OCI-LY1 (cell line): Measurements from ENCODE around the gene MYO16.

Experiments
- H2AFZ ChIP-seq: fragments of 200-600 bp; sonication (generic), shearing (Covaris generic); 2 replicates; pipeline ENCODE4 v1.6.0; 2014; ENCODE audit warnings: antibody characterized with exemption, mild to moderate bottlenecking, low read length
- H3F3A ChIP-seq: fragments of 200-600 bp; sonication (generic), shearing (Covaris generic); 2 replicates; pipeline ENCODE4 v1.6.0; 2014; ENCODE audit warnings: mild to moderate bottlenecking, antibody characterized with exemption, low read length, moderate library complexity; ENCODE audit not compliant: insufficient read depth
- H3K27ac ChIP-seq: fragments of 200-600 bp; sonication (generic); 2 replicates; pipeline ENCODE4 v1.5.1; 2014; ENCODE audit warnings: low read length, mixed run types, mild to moderate bottlenecking, low read depth; ENCODE audit not compliant: poor library complexity, severe bottlenecking
- H3K27me3 ChIP-seq: fragments of 200-600 bp; sonication (generic); 2 replicates; pipeline ENCODE4 v1.6.0; 2014; ENCODE audit warnings: antibody characterized with exemption, mild to moderate bottlenecking, low read length, moderate library complexity; ENCODE audit not compliant: insufficient read depth
- H3K36me3 ChIP-seq: fragments of 200-600 bp; sonication (generic); 2 replicates; pipeline ENCODE4 v1.6.1; 2014; ENCODE audit warnings: mild to moderate bottlenecking, antibody characterized with exemption, low read length, moderate library complexity, mixed read lengths; ENCODE audit not compliant: insufficient read depth
- H3K4me1 ChIP-seq: fragments of 200-600 bp; sonication (generic); 2 replicates; pipeline ENCODE4 v1.5.1; 2014; ENCODE audit warnings: mild to moderate bottlenecking, low read length, moderate library complexity; ENCODE audit not compliant: insufficient read depth, severe bottlenecking
- H3K4me2 ChIP-seq: fragments of 200-600 bp; sonication (generic), shearing (Covaris generic); 2 replicates; pipeline ENCODE4 v1.6.1; 2014; ENCODE audit warnings: low read length
- H3K4me3 ChIP-seq: fragments of 200-600 bp; sonication (generic); 2 replicates; pipeline ENCODE4 v1.5.1; 2014; ENCODE audit warnings: low read length, low read depth, mild to moderate bottlenecking, mixed read lengths; ENCODE audit not compliant: poor library complexity, severe bottlenecking
- H3K79me2 ChIP-seq: fragments of 200-600 bp; shearing (Covaris generic); 2 replicates; pipeline ENCODE4 v1.6.1; 2016; ENCODE audit warnings: mixed run types, low read length, mixed read lengths; ENCODE audit not compliant: insufficient read depth
- H3K9ac ChIP-seq: fragments of 200-600 bp; sonication (generic), shearing (Covaris generic); 2 replicates; pipeline ENCODE4 v1.6.1; 2014; ENCODE audit warnings: mild to moderate bottlenecking, low read length, mixed read lengths
- H3K9me2 ChIP-seq: fragments of 200-600 bp; sonication (generic), shearing (Covaris generic); 2 replicates; pipeline ENCODE4 v1.6.1; 2014; ENCODE audit warnings: low read depth, mild to moderate bottlenecking, low read length, mixed read lengths
- H3K9me3 ChIP-seq: fragments of 200-600 bp; shearing (Covaris generic); 2 replicates; pipeline ENCODE4 v1.6.1; 2014; ENCODE audit warnings: low read length, mixed read lengths
- H4K20me1 ChIP-seq: fragments of 200-600 bp; sonication (generic), shearing (Covaris generic); 2 replicates; pipeline ENCODE4 v1.6.0; 2016; ENCODE audit warnings: mild to moderate bottlenecking, low read length; ENCODE audit not compliant: insufficient read depth
- CTCF ChIP-seq: fragments of 200-600 bp; sonication (generic), shearing (Covaris generic); IDR thresholded peaks from 2 replicates; pipeline ENCODE4 v1.5.1; 2017; ENCODE audit warnings: mild to moderate bottlenecking, antibody characterized with exemption, low read length, moderate library complexity, mixed read lengths
- EZH2 ChIP-seq: fragments of 200-600 bp; sonication (generic), shearing (Covaris generic); IDR thresholded peaks from 2 replicates; pipeline ENCODE4 v1.8.0; 2017; ENCODE audit warnings: borderline replicate concordance, mixed run types, mild to moderate bottlenecking, antibody characterized with exemption, low read length, moderate library complexity, mixed read lengths

The MYO16 gene

GRCh38 chr13:108676620-108677019, 47.2 kb downstream of the MYO16 start:
- H3K4me1 ChIP-seq, result no peaks in the 10 kb centered on the region
- H3K4me2 ChIP-seq, result no peak overlapping the region
- H3K9me2 ChIP-seq, result no peaks in the 10 kb centered on the region
- H3K4me3 ChIP-seq, result no peak overlapping the region
- H3K36me3 ChIP-seq, result no peaks in the 10 kb centered on the region
- H2AFZ ChIP-seq, result no peak overlapping the region
- H4K20me1 ChIP-seq, result no peaks in the 10 kb centered on the region
- no peaks in the 10 kb centered on the region for H3F3A ChIP-seq
- H3K79me2 ChIP-seq, result no peaks in the 10 kb centered on the region
- no peaks in the 10 kb centered on the region for H3K9me3 ChIP-seq
- no peak overlapping the region for H3K9ac ChIP-seq
- H3K27ac ChIP-seq, result no peak overlapping the region
- no peak for TF ChIP-seq CTCF
- no peak for TF ChIP-seq EZH2
- H3K27me3 ChIP-seq, result no peaks in the 10 kb centered on the region

- H3K27me3 ChIP-seq, result no peaks in the 10 kb centered on the region
- no peaks in the 10 kb centered on the region for H3F3A ChIP-seq
- H2AFZ ChIP-seq, result no peak overlapping the region
- TF ChIP-seq EZH2 (no peak), CTCF (no peak)
- H3K4me1 ChIP-seq, result no peaks in the 10 kb centered on the region
- no peak overlapping the region for H3K27ac ChIP-seq
- no peak overlapping the region for H3K4me3 ChIP-seq
- no peaks in the 10 kb centered on the region for H3K79me2 ChIP-seq
- no peaks in the 10 kb centered on the region for H3K9me3 ChIP-seq
- no peak overlapping the region for H3K9ac ChIP-seq
- no peaks in the 10 kb centered on the region for H4K20me1 ChIP-seq
- no peak overlapping the region for H3K4me2 ChIP-seq
- H3K36me3 ChIP-seq, result no peaks in the 10 kb centered on the region
- no peaks in the 10 kb centered on the region for H3K9me2 ChIP-seq
Observed at GRCh38 chr13:108677806-108678205, 48.4 kb downstream of the MYO16 start.

GRCh38 chr13:108680011-108680410, 50.6 kb downstream of the MYO16 start:
- no peaks in the 10 kb centered on the region for H3K9me2 ChIP-seq
- no peak overlapping the region for H3K27ac ChIP-seq
- no peak overlapping the region for H2AFZ ChIP-seq
- no peaks in the 10 kb centered on the region for H3K9me3 ChIP-seq
- H3K36me3 ChIP-seq, result no peaks in the 10 kb centered on the region
- TF ChIP-seq EZH2 (no peak), CTCF (no peak)
- no peaks in the 10 kb centered on the region for H3K79me2 ChIP-seq
- H3K27me3 ChIP-seq, result no peaks in the 10 kb centered on the region
- H3K4me2 ChIP-seq, result no peak overlapping the region
- H3K9ac ChIP-seq, result no peak overlapping the region
- no peaks in the 10 kb centered on the region for H4K20me1 ChIP-seq
- no peaks in the 10 kb centered on the region for H3K4me1 ChIP-seq
- H3F3A ChIP-seq, result no peaks in the 10 kb centered on the region
- H3K4me3 ChIP-seq, result no peak overlapping the region
